Measurements from ENCODE around the gene DNM3. TPM values are rescaled to one million over a fixed set of nuclear protein-coding genes. Genes with fewer than 3 reads are reported as not detected.

The DNM3 gene
- total and polyA plus RNA-seq, 7 donors = 0.60 to 13.3 (median 3.9) TPM

- H3K27me3 ChIP-seq = no peaks in the 10 kb centered on the region
- no peaks in the 10 kb centered on the region for H3K4me1 ChIP-seq
- H3K9me3 ChIP-seq = no peaks in the 10 kb centered on the region
- DNase-seq = no peak
- no peaks in the 10 kb centered on the region for H3K36me3 ChIP-seq
- H3K27ac ChIP-seq = no peak overlapping the region
- no peak overlapping the region for H3K4me3 ChIP-seq
- no peak for TF ChIP-seq EP300 (IDR thresholded peaks at IDR 0.05)
- TF ChIP-seq, protein P1, sequence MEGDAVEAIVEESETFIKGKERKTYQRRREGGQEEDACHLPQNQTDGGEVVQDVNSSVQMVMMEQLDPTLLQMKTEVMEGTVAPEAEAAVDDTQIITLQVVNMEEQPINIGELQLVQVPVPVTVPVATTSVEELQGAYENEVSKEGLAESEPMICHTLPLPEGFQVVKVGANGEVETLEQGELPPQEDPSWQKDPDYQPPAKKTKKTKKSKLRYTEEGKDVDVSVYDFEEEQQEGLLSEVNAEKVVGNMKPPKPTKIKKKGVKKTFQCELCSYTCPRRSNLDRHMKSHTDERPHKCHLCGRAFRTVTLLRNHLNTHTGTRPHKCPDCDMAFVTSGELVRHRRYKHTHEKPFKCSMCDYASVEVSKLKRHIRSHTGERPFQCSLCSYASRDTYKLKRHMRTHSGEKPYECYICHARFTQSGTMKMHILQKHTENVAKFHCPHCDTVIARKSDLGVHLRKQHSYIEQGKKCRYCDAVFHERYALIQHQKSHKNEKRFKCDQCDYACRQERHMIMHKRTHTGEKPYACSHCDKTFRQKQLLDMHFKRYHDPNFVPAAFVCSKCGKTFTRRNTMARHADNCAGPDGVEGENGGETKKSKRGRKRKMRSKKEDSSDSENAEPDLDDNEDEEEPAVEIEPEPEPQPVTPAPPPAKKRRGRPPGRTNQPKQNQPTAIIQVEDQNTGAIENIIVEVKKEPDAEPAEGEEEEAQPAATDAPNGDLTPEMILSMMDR (IDR thresholded peaks at IDR 0.05) = no peak
- no peak for TF ChIP-seq POLR2A (IDR thresholded peaks at IDR 0.05)
- TF ChIP-seq POLR2AphosphoS5 (IDR thresholded peaks at IDR 0.05) = no peak
- intact Hi-C loops (cut with DNase I) = no loop called here
These were observed 27.8 kb downstream of the DNM3 start for GRCh38 chr1:171869097-171869496.

GRCh38 chr1:171871848-171872247 lies 30.6 kb downstream of the DNM3 start:
- intact Hi-C loops (cut with DNase I) = no loop called here
- Histone ChIP-seq H3K27me3 (no peaks in the 10 kb centered on the region), H3K27ac (no peak overlapping the region), H3K4me1 (no peaks in the 10 kb centered on the region), H3K4me3 (no peak overlapping the region), H3K36me3 (no peaks in the 10 kb centered on the region), H3K9me3 (no peaks in the 10 kb centered on the region)
- no peak for DNase-seq
- WGBS, 2 donors = 86 to 87% methylated on average over 2 of the region's 2 CpGs
- TF ChIP-seq, protein P1 (IDR thresholded peaks at IDR 0.05) = no peak
- TF ChIP-seq EP300 (IDR thresholded peaks at IDR 0.05) = no peak
- TF ChIP-seq POLR2A (IDR thresholded peaks at IDR 0.05) = no peak
- TF ChIP-seq POLR2AphosphoS5 (IDR thresholded peaks at IDR 0.05) = no peak

DNA sequence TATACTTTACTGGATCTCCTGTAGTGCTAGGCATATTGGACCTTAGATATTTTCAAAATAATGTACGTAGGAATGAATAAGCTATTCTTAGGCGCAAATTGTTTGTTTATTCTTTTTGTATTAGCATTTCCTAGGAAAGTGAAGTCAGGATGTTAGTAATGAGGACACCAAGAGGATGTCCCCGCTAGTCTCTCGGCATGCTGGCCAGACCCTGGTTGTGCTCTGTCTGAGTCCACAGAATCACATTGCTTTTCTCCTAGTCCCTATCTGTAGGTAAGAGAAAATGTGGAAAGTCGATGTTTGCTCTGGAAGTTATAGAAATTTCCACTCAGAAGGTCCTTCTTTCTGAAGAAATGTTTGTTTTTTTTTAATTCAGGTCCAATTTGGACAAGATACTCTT lies 31.1 kb downstream of the DNM3 start:
- Histone ChIP-seq H3K4me3 (no peak overlapping the region), H3K36me3 (no peaks in the 10 kb centered on the region), H3K27me3 (no peaks in the 10 kb centered on the region), H3K27ac (no peak overlapping the region), H3K9me3 (no peaks in the 10 kb centered on the region), H3K4me1 (no peaks in the 10 kb centered on the region)
- 88 to 89% methylated on average over 5 of the region's 5 CpGs for WGBS, 2 donors
- TF ChIP-seq EP300 (IDR thresholded peaks at IDR 0.05) (no peak), POLR2A (IDR thresholded peaks at IDR 0.05) (no peak), POLR2AphosphoS5 (IDR thresholded peaks at IDR 0.05) (no peak)
- TF ChIP-seq, protein P1 (IDR thresholded peaks at IDR 0.05) = no peak
- no peak for DNase-seq
- intact Hi-C loops (cut with DNase I) = no loop called here

DNA sequence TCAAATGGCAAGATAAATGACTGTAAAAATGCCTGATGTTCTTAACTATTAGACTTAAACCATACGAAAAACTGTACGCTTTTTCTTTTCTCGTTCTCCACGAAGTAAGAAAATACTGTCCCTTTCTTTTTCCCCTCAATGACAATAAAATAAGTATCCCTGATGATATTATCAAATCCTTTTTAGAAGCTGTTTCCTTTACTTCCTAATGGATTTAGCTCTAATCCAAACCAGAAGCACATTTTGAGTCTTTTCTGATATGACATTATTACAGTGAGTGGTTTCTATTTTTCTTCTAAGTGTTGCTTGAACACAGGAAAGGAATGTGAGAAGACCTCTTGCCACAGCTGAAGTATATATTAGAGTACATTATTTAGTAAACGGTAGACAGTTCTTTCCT lies 32.4 kb downstream of the DNM3 start:
- intact Hi-C loops (cut with DNase I) = no loop called here
- Histone ChIP-seq H3K27me3 (no peaks in the 10 kb centered on the region), H3K9me3 (no peaks in the 10 kb centered on the region), H3K27ac (no peak overlapping the region), H3K4me3 (no peak overlapping the region), H3K4me1 (no peaks in the 10 kb centered on the region), H3K36me3 (no peaks in the 10 kb centered on the region)
- DNase-seq = no peak
- 88 to 91% methylated on average over 5 of the region's 5 CpGs for WGBS, 2 donors
- TF ChIP-seq POLR2AphosphoS5 (IDR thresholded peaks at IDR 0.05) (no peak), POLR2A (IDR thresholded peaks at IDR 0.05) (no peak), EP300 (IDR thresholded peaks at IDR 0.05) (no peak)
- TF ChIP-seq, protein P1 (IDR thresholded peaks at IDR 0.05) = no peak

DNA sequence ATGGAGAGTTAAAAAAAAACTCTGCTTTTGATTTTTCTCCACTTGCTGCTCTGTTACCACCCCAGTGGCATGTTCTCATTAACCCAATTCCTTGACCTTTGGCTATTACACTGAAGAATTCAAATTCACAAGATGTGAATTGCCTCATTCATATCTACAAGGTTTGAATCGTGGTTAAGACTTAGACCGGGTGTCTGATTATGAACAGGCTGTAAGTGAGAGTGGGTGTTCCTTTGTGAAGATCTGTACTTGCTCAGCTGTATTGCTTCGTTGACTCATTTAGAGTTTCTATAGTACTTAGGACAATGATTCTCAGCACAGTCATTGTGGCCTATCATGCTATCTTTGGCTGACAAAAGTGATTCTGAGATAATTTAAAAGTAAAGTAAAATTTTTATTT lies 36.4 kb downstream of the DNM3 start:
- 21 to 64% methylated on average over 3 of the region's 3 CpGs for WGBS, 2 donors
- Histone ChIP-seq H3K4me3 (no peak overlapping the region), H3K36me3 (no peaks in the 10 kb centered on the region), H3K27me3 (no peaks in the 10 kb centered on the region), H3K9me3 (no peaks in the 10 kb centered on the region), H3K27ac (no peak overlapping the region), H3K4me1 (no peaks in the 10 kb centered on the region)
- intact Hi-C loops (cut with DNase I) = no loop called here
- TF ChIP-seq, protein P1 (IDR thresholded peaks at IDR 0.05) = no peak
- TF ChIP-seq POLR2AphosphoS5 (IDR thresholded peaks at IDR 0.05) (no peak), POLR2A (IDR thresholded peaks at IDR 0.05) (no peak), EP300 (IDR thresholded peaks at IDR 0.05) (no peak)
- no peak for DNase-seq
